HepG2 (cell line): ENCODE data around the gene BRMS1. TPM values are rescaled to one million over a fixed set of nuclear protein-coding genes. Genes with fewer than 3 reads are reported as not detected.

Experiments
- FOSL1 ChIP-seq: sonication (generic); formaldehyde crosslinking; IDR thresholded peaks from 2 replicates; pipeline ENCODE4 v1.9.0; 2021; ENCODE audit warnings: missing genetic modification reagents, borderline replicate concordance
- GABPB1 ChIP-seq: IDR thresholded peaks from 2 replicates; pipeline ENCODE4 v1.6.1; 2016; ENCODE audit warnings: mild to moderate bottlenecking, missing genetic modification reagents, moderate library complexity, missing compliant biosample characterization
- GATA4 ChIP-seq: sonication (generic); IDR thresholded peaks from 2 replicates; pipeline ENCODE4 v1.6.1; 2016; ENCODE audit warnings: antibody characterized with exemption, low read depth, borderline replicate concordance
- HDAC1 ChIP-seq: sonication (generic); formaldehyde crosslinking; IDR thresholded peaks from 2 replicates; pipeline ENCODE4 v1.5.1; 2020; ENCODE audit warnings: mild to moderate bottlenecking, missing genetic modification reagents
- IKZF4 ChIP-seq: sonication (generic); formaldehyde crosslinking; IDR thresholded peaks from 2 replicates; pipeline ENCODE4 v1.5.1; 2020; ENCODE audit warnings: borderline replicate concordance, mild to moderate bottlenecking, low read depth, missing genetic modification reagents; ENCODE audit errors: not compliant biosample characterization
- KDM3A ChIP-seq: IDR thresholded peaks from 2 replicates; pipeline ENCODE4 v1.6.1; 2018; ENCODE audit warnings: low read depth, missing compliant biosample characterization
- MAZ ChIP-seq, 2 experiments: sonication (generic) in 1 of 2; formaldehyde crosslinking in 1 of 2; IDR thresholded peaks; 2 replicates each; pipeline versions ENCODE4 v1.5.0 to v1.6.1; 2012 to 2020; ENCODE audit warnings: low read depth in 2 of 2, mild to moderate bottlenecking in 2 of 2, borderline replicate concordance in 1 of 2, improper control_type of control experiment in 1 of 2, low read length in 1 of 2, missing genetic modification reagents in 1 of 2, moderate library complexity in 1 of 2
- MLLT10 ChIP-seq: sonication (generic); formaldehyde crosslinking; IDR thresholded peaks from 2 replicates; pipeline ENCODE4 v1.4.0; 2020; ENCODE audit warnings: missing genetic modification reagents
- NKX3-1 ChIP-seq: sonication (generic); formaldehyde crosslinking; IDR thresholded peaks from 2 replicates; pipeline ENCODE4 v1.5.0; 2020; ENCODE audit warnings: missing genetic modification reagents
- POLR2AphosphoS2 ChIP-seq: IDR thresholded peaks from 2 replicates; pipeline ENCODE4 v1.6.1; 2011; ENCODE audit warnings: low read depth, low read length, improper control_type of control experiment
- SMC3 ChIP-seq: IDR thresholded peaks from 2 replicates; pipeline ENCODE4 v1.6.1; 2011; ENCODE audit warnings: low read length, improper control_type of control experiment
- SNAPC4 ChIP-seq: sonication (generic); formaldehyde crosslinking; IDR thresholded peaks from 2 replicates; pipeline ENCODE4 v1.4.0; 2020; ENCODE audit warnings: mild to moderate bottlenecking, missing genetic modification reagents
- SUZ12 ChIP-seq: fragments of 150-350 bp; IDR thresholded peaks from 2 replicates; pipeline ENCODE4 v1.6.1; 2014; ENCODE audit warnings: low read depth, low read length
- TRAFD1 ChIP-seq: sonication (generic); formaldehyde crosslinking; IDR thresholded peaks from 2 replicates; pipeline ENCODE4 v1.5.1; 2020; ENCODE audit warnings: missing genetic modification reagents, mild to moderate bottlenecking, borderline replicate concordance
- ZBTB42 ChIP-seq: sonication (generic); formaldehyde crosslinking; IDR thresholded peaks from 2 replicates; pipeline ENCODE4 v1.5.0; 2020; ENCODE audit warnings: mild to moderate bottlenecking, missing genetic modification reagents
- ZNF230 ChIP-seq: sonication (generic); formaldehyde crosslinking; IDR thresholded peaks from 2 replicates; pipeline ENCODE4 v1.4.0; 2020; ENCODE audit warnings: mild to moderate bottlenecking, missing genetic modification reagents
- ZNF264 ChIP-seq: sonication (generic); formaldehyde crosslinking; IDR thresholded peaks from 2 replicates; pipeline ENCODE4 v1.4.0; 2020; ENCODE audit warnings: missing genetic modification reagents
- ZNF570 ChIP-seq: sonication (generic); formaldehyde crosslinking; IDR thresholded peaks from 2 replicates; pipeline ENCODE4 v1.4.0; 2020; ENCODE audit warnings: mild to moderate bottlenecking, missing genetic modification reagents, borderline replicate concordance
- ZNF747 ChIP-seq: sonication (generic); formaldehyde crosslinking; IDR thresholded peaks from 2 replicates; pipeline ENCODE4 v1.8.1; 2023; ENCODE audit warnings: missing genetic modification reagents, mild to moderate bottlenecking, borderline replicate concordance
- ZNF782 ChIP-seq: sonication (generic); formaldehyde crosslinking; IDR thresholded peaks from 2 replicates; pipeline ENCODE4 v1.4.0; 2020; ENCODE audit warnings: missing genetic modification reagents, mild to moderate bottlenecking, borderline replicate concordance
- ZSCAN21 ChIP-seq: sonication (generic); formaldehyde crosslinking; IDR thresholded peaks from 2 replicates; pipeline ENCODE4 v1.8.0; 2022; ENCODE audit warnings: mild to moderate bottlenecking, missing genetic modification reagents, moderate library complexity, borderline replicate concordance
- polyA plus RNA-seq, 8 experiments: library from polyadenylated mRNA; depleted of rRNA in 3 of 8; stranded (reverse) in 7 of 8; unstranded in 1 of 8; fragments of >200 nt; fragmentation: Illumina TruSeq in 4 of 8; extraction: Trizol in 4 of 8; gene quantifications; 2 replicates each; pipeline versions ENCODE4 v1.2.1 to v1.2.3, GENCODE V29; 2011 to 2016; ENCODE audit warnings: low read depth in 4 of 8, missing spikeins in 1 of 8, mixed read lengths in 1 of 8; ENCODE audit not compliant: insufficient read depth in 1 of 8
- total RNA-seq, 5 experiments: library from RNA; depleted of rRNA; stranded (reverse); fragments of >200 nt; fragmentation: Illumina TruSeq; extraction: Trizol; gene quantifications; 2 replicates each; pipeline ENCODE4 v1.2.3, GENCODE V29; 2016; ENCODE audit warnings: low read depth in 1 of 5

The BRMS1 gene
- total and polyA plus RNA-seq, 2 of the 13 experiments (the other 11 are each of a cell fraction or from before 2014, with no cell fraction given): 15.8 to 55.7 TPM

GRCh38 chr11:66344550-66345315 lies at the start of gene BRMS1 (continued):
- no peak for TF ChIP-seq SNAPC4 (CRISPR knock-in tag)
- TF ChIP-seq POLR2AphosphoS2: no peak
- TF ChIP-seq ZNF264 (CRISPR knock-in tag): peak; percentile 38; the same call in 1 of the 2 replicates
- peak; percentile 99 for TF ChIP-seq HDAC1 (CRISPR knock-in tag)
- TF ChIP-seq MAZ (IDR thresholded peaks at IDR 0.05; ENCODE audit: borderline replicate concordance, low read depth, low read length): no peak; the same call in 1 of the 2 replicates
- peak; percentile 30; the same call in 1 of the 2 replicates for TF ChIP-seq MAZ (CRISPR knock-in tag; IDR thresholded peaks at IDR 0.05; ENCODE audit: low read depth)
- TF ChIP-seq ZNF230 (CRISPR knock-in tag): peak; percentile 70; the same call in 1 of the 2 replicates
- no peak; the same call in 1 of the 2 replicates for TF ChIP-seq NKX3-1 (CRISPR knock-in tag)
- TF ChIP-seq ZNF747: no peak; the same call in 1 of the 2 replicates
- TF ChIP-seq MLLT10 (CRISPR knock-in tag): no peak
- TF ChIP-seq ZNF782 (CRISPR knock-in tag): peak; percentile 62; the same call in 1 of the 2 replicates
- no peak for TF ChIP-seq IKZF4 (CRISPR knock-in tag)
- no peak for TF ChIP-seq FOSL1 (CRISPR knock-in tag)
- peak; percentile 88 for TF ChIP-seq KDM3A (CRISPR knock-in tag)
- peak; percentile 93 for TF ChIP-seq GABPB1 (CRISPR knock-in tag)
- TF ChIP-seq SUZ12: peak; percentile 52
- TF ChIP-seq TRAFD1 (CRISPR knock-in tag): no peak
- no peak for TF ChIP-seq SMC3
- TF ChIP-seq GATA4: peak; percentile 35; the same call in 1 of the 2 replicates
- 0 out of 2 replicates have a peak, but pooled peaks have one; percentile 33 for TF ChIP-seq ZBTB42 (CRISPR knock-in tag)
- peak; percentile 22; the same call in 1 of the 2 replicates for TF ChIP-seq ZSCAN21 (CRISPR knock-in tag)
- TF ChIP-seq ZNF570 (CRISPR knock-in tag): no peak
